ENCODE data around the gene MPZL2.

DNA sequence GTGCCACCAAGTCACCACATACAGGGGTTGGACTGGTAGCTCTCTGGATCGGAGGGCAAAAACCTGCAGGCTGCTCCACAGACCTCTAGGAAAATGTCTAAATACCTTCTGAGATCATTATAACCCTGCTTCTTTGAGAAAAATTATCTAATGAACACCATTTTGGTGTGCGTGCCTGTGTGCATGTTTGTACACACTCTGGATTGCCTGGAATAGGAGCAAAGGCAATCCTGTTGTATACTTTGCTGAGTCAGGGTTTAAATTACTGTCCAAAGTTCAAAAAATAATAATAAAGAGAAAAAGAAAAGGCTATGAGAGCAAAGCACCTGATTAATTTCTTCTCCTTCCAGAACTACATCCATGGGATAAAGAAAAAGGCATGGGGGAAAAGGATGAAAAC is 50.3 kb downstream of the MPZL2 start:
- TF ChIP-seq, protein P1, sequence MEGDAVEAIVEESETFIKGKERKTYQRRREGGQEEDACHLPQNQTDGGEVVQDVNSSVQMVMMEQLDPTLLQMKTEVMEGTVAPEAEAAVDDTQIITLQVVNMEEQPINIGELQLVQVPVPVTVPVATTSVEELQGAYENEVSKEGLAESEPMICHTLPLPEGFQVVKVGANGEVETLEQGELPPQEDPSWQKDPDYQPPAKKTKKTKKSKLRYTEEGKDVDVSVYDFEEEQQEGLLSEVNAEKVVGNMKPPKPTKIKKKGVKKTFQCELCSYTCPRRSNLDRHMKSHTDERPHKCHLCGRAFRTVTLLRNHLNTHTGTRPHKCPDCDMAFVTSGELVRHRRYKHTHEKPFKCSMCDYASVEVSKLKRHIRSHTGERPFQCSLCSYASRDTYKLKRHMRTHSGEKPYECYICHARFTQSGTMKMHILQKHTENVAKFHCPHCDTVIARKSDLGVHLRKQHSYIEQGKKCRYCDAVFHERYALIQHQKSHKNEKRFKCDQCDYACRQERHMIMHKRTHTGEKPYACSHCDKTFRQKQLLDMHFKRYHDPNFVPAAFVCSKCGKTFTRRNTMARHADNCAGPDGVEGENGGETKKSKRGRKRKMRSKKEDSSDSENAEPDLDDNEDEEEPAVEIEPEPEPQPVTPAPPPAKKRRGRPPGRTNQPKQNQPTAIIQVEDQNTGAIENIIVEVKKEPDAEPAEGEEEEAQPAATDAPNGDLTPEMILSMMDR (IDR thresholded peaks at IDR 0.05), result no peak
- TF ChIP-seq EZH2 (IDR thresholded peaks at IDR 0.05), result no peak

Data from neural progenitor cell (in vitro differentiated cells).